ENCODE results near the gene PKD2L2.

PKD2L2 gene

DNA sequence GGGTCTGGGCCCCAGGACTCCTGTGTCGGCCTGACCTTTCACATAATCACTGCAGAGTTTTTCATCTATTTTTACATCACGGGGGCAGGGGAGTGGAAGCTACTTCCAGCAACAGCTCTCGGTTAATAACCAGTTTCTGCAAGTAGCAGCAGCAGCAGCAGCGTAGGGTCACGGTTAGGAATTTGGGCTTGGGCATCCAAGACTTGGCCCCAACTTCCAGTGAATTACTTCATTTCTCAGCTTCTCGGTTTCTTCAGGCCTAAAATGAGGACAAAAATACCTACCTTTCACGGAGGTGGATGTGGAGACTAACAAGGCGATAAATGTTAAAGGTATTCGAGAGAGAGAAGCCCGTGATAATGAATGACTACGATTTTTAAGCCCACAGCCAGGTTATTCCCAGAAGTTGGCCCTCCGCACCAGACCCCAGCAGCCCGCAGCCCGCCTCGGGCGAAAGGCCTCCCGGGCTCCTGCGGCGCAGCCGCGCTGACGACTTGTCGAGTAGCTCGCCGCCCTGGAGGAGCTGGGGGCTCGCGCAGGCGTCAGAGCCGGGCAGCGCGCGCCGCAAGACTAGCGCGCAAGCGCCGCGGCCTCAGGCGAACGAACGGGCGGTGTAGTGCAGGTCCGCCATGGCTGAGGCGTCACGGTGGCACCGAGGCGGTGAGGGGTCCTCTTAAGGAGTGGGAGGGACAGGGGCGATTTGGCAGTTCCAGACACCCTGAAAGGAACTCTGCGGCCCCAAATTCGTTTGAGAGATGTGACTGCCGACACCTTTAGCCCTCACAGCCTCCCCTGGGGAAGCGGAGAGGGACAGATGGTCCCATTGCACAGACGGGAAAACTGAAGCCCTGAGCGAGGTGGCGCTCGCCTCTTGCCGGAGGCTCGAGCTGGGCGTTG lies at the start of gene PKD2L2 (continued):
- peak; percentile 97 for TF ChIP-seq ZNF561 (tag by site-specific recombination; IDR thresholded peaks at IDR 0.05; ENCODE audit: borderline replicate concordance)
- TF ChIP-seq ZNF776 (tag by site-specific recombination; IDR thresholded peaks at IDR 0.05; ENCODE audit: borderline replicate concordance) = no peak
- 0 out of 2 replicates have a peak, but pooled peaks have one; percentile 33 for TF ChIP-seq ZBTB21 (tag by site-specific recombination; IDR thresholded peaks at IDR 0.05)
- peak; percentile 76 for TF ChIP-seq ZBTB48 (tag by site-specific recombination; IDR thresholded peaks at IDR 0.05)
- TF ChIP-seq ZNF677 (tag by site-specific recombination; IDR thresholded peaks at IDR 0.05) = no peak
- TF ChIP-seq, protein P1, sequence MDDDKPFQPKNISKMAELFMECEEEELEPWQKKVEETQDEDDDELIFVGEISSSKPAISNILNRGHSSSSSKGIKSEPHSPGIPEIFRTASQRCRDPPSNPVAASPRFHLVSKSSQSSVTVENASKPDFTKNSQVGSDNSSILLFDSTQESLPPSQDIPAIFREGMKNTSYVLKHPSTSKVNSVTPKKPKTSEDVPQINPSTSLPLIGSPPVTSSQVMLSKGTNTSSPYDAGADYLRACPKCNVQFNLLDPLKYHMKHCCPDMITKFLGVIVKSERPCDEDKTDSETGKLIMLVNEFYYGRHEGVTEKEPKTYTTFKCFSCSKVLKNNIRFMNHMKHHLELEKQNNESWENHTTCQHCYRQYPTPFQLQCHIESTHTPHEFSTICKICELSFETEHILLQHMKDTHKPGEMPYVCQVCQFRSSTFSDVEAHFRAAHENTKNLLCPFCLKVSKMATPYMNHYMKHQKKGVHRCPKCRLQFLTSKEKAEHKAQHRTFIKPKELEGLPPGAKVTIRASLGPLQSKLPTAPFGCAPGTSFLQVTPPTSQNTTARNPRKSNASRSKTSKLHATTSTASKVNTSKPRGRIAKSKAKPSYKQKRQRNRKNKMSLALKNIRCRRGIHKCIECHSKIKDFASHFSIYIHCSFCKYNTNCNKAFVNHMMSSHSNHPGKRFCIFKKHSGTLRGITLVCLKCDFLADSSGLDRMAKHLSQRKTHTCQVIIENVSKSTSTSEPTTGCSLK (tag by site-specific recombination; IDR thresholded peaks at IDR 0.05) = no peak
- 0 out of 2 replicates have a peak, but pooled peaks have one; percentile 18 for TF ChIP-seq ZFP69B (tag by site-specific recombination; IDR thresholded peaks at IDR 0.05)
- TF ChIP-seq ZBTB17 (tag by site-specific recombination; IDR thresholded peaks at IDR 0.05) = peak; percentile 32
- no peak for TF ChIP-seq REPIN1 (tag by site-specific recombination; IDR thresholded peaks at IDR 0.05; ENCODE audit: low read depth)
- no peak for TF ChIP-seq ZNF37A (tag by site-specific recombination; IDR thresholded peaks at IDR 0.05)
- TF ChIP-seq ZNF423 (tag by site-specific recombination; IDR thresholded peaks at IDR 0.05) = no peak
- 0 out of 2 replicates have a peak, but pooled peaks have one; percentile 3 for TF ChIP-seq OVOL3 (tag by site-specific recombination; IDR thresholded peaks at IDR 0.05)
- TF ChIP-seq ZNF514 (tag by site-specific recombination; IDR thresholded peaks at IDR 0.05) = no peak
- peak; percentile 44; the same call in 1 of the 2 replicates for TF ChIP-seq ZNF629 (tag by site-specific recombination; IDR thresholded peaks at IDR 0.05)
- no peak for TF ChIP-seq ZNF114 (tag by site-specific recombination; IDR thresholded peaks at IDR 0.05)
- no peak for TF ChIP-seq HOXD13 (CRISPR knock-in tag; IDR thresholded peaks at IDR 0.05; ENCODE audit: borderline replicate concordance)
- TF ChIP-seq ZNF529 (tag by site-specific recombination; IDR thresholded peaks at IDR 0.05; ENCODE audit: insufficient replicate concordance) = no peak
- peak; percentile 36; the same call in 1 of the 2 replicates for TF ChIP-seq ZFHX2 (tag by site-specific recombination; conservative IDR thresholded peaks at IDR 0.05)
- TF ChIP-seq, protein P2, sequence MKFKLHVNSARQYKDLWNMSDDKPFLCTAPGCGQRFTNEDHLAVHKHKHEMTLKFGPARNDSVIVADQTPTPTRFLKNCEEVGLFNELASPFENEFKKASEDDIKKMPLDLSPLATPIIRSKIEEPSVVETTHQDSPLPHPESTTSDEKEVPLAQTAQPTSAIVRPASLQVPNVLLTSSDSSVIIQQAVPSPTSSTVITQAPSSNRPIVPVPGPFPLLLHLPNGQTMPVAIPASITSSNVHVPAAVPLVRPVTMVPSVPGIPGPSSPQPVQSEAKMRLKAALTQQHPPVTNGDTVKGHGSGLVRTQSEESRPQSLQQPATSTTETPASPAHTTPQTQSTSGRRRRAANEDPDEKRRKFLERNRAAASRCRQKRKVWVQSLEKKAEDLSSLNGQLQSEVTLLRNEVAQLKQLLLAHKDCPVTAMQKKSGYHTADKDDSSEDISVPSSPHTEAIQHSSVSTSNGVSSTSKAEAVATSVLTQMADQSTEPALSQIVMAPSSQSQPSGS (tag by site-specific recombination; IDR thresholded peaks at IDR 0.05; ENCODE audit: low read depth) = no peak
- TF ChIP-seq, protein P3, sequence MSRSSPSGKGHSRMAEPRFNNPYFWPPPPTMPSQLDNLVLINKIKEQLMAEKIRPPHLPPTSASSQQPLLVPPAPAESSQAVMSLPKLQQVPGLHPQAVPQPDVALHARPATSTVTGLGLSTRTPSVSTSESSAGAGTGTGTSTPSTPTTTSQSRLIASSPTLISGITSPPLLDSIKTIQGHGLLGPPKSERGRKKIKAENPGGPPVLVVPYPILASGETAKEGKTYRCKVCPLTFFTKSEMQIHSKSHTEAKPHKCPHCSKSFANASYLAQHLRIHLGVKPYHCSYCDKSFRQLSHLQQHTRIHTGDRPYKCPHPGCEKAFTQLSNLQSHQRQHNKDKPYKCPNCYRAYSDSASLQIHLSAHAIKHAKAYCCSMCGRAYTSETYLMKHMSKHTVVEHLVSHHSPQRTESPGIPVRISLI (tag by site-specific recombination; IDR thresholded peaks at IDR 0.05) = no peak
- no peak for TF ChIP-seq ZNF391 (tag by site-specific recombination; IDR thresholded peaks at IDR 0.05; ENCODE audit: borderline replicate concordance, low read depth)
- TF ChIP-seq OSR2 (tag by site-specific recombination; IDR thresholded peaks at IDR 0.05) = 0 out of 2 replicates have a peak, but pooled peaks have one; percentile 8
- TF ChIP-seq ZNF621 (tag by site-specific recombination; IDR thresholded peaks at IDR 0.05) = no peak
- peak; percentile 82 for TF ChIP-seq ZXDB (tag by site-specific recombination; IDR thresholded peaks at IDR 0.05)
- TF ChIP-seq FEZF1 (tag by site-specific recombination; IDR thresholded peaks at IDR 0.05) = no peak
- TF ChIP-seq KLF9 (tag by site-specific recombination; IDR thresholded peaks at IDR 0.05; ENCODE audit: low read depth) = peak; percentile 26; the same call in 1 of the 2 replicates
- TF ChIP-seq, protein P4, sequence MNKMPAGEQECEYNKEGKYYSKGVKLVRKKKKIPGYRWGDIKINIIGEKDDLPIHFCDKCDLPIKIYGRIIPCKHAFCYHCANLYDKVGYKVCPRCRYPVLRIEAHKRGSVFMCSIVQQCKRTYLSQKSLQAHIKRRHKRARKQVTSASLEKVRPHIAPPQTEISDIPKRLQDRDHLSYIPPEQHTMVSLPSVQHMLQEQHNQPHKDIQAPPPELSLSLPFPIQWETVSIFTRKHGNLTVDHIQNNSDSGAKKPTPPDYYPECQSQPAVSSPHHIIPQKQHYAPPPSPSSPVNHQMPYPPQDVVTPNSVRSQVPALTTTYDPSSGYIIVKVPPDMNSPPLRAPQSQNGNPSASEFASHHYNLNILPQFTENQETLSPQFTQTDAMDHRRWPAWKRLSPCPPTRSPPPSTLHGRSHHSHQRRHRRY (tag by site-specific recombination; IDR thresholded peaks at IDR 0.05) = no peak
- TF ChIP-seq, protein P5, sequence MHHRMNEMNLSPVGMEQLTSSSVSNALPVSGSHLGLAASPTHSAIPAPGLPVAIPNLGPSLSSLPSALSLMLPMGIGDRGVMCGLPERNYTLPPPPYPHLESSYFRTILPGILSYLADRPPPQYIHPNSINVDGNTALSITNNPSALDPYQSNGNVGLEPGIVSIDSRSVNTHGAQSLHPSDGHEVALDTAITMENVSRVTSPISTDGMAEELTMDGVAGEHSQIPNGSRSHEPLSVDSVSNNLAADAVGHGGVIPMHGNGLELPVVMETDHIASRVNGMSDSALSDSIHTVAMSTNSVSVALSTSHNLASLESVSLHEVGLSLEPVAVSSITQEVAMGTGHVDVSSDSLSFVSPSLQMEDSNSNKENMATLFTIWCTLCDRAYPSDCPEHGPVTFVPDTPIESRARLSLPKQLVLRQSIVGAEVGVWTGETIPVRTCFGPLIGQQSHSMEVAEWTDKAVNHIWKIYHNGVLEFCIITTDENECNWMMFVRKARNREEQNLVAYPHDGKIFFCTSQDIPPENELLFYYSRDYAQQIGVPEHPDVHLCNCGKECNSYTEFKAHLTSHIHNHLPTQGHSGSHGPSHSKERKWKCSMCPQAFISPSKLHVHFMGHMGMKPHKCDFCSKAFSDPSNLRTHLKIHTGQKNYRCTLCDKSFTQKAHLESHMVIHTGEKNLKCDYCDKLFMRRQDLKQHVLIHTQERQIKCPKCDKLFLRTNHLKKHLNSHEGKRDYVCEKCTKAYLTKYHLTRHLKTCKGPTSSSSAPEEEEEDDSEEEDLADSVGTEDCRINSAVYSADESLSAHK (tag by site-specific recombination; IDR thresholded peaks at IDR 0.05) = no peak
- no peak for TF ChIP-seq ZNF223 (tag by site-specific recombination; IDR thresholded peaks at IDR 0.05)
- TF ChIP-seq ZNF610 (tag by site-specific recombination; IDR thresholded peaks at IDR 0.05; ENCODE audit: borderline replicate concordance) = peak; percentile 19; the same call in 1 of the 2 replicates
- TF ChIP-seq, protein P6, sequence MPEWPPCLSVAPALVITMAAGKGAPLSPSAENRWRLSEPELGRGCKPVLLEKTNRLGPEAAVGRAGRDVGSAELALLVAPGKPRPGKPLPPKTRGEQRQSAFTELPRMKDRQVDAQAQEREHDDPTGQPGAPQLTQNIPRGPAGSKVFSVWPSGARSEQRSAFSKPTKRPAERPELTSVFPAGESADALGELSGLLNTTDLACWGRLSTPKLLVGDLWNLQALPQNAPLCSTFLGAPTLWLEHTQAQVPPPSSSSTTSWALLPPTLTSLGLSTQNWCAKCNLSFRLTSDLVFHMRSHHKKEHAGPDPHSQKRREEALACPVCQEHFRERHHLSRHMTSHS (tag by site-specific recombination; IDR thresholded peaks at IDR 0.05) = no peak
